HCT116 (cell line): ENCODE results near the gene ADGRV1. TPM values are rescaled to one million over a fixed set of nuclear protein-coding genes. Genes with fewer than 3 reads are reported as not detected.

Source experiments
- ATAC-seq: fragments of 200-7000 bp; cut with Tn5 transposase; 2 replicates; pipeline ENCODE4 v1.9.1; 2020; ENCODE audit warnings: mild to moderate bottlenecking, moderate library complexity
- BruUV-seq: library from RNA; stranded (reverse); fragments of 400-500 nt; replicated peaks from 2 replicates; lab custom pipeline; 2021; lab: Mats Ljungman, UMichigan
- CTCF ChIA-PET: fragments of 300-600 bp; sonication (Branson Sonifier 250); formaldehyde crosslinking; loops from one replicate; lab custom pipeline; 2021; ENCODE audit warnings: antibody characterized with exemption; lab: Charles Lee
- POLR2A ChIA-PET: fragments of 300-600, 350-600 bp; sonication (Branson Sonifier 250); formaldehyde crosslinking; loops from one replicate; lab custom pipeline; 2021; ENCODE audit warnings: antibody characterized with exemption; lab: Charles Lee
- RAD21 ChIA-PET, 2 experiments: fragments of 300-600 bp; sonication (Branson Sonifier 250); formaldehyde crosslinking; loops; one replicate each; lab custom pipeline; 2023; ENCODE audit warnings: low total read pairs in 2 of 2; ENCODE audit not compliant: uncharacterized antibody in 2 of 2, unreplicated experiment in 2 of 2, low non-redundant PET in 1 of 2; lab: Charles Lee
- DNase-seq: peaks from one replicate; pipeline ENCODE4 v3.0.0-alpha.2; 2010; ENCODE audit warnings: low read depth, low spot score
- H2AFZ ChIP-seq: fragments of 200-600 bp; shearing (Covaris generic), sonication (generic); 2 replicates; pipeline ENCODE4 v1.6.1; 2017; ENCODE audit warnings: low read depth, mixed run types, mixed read lengths, antibody characterized with exemption, low read length; ENCODE audit not compliant: poor library complexity, severe bottlenecking
- H3K27ac ChIP-seq: 2 replicates; pipeline ENCODE4 v1.5.1; 2012; ENCODE audit warnings: low read depth, low read length
- H3K27me3 ChIP-seq: fragments of 200-600 bp; sonication (generic); 2 replicates; pipeline ENCODE4 v1.6.1; 2016; ENCODE audit warnings: mixed run types, low read length, mixed read lengths; ENCODE audit not compliant: insufficient read depth
- H3K36me3 ChIP-seq, 2 experiments: fragments of 200-500 bp in 1 of 2; fragments of 200-600 bp in 1 of 2; sonication (Bioruptor generic) in 1 of 2; sonication (generic) in 1 of 2; 2 replicates each; pipeline versions ENCODE4 v1.5.1 to v1.6.1; 2014 to 2016; ENCODE audit warnings: low read length in 2 of 2, inconsistent platforms in 1 of 2, mixed read lengths in 1 of 2, mixed run types in 1 of 2; ENCODE audit not compliant: insufficient read depth in 2 of 2, control insufficient read depth in 1 of 2
- H3K4me1 ChIP-seq, 2 experiments: fragments of 200-600 bp in 1 of 2; sonication (generic) in 1 of 2; 2 replicates each; pipeline versions ENCODE4 v1.5.1 to v1.6.1; 2012 to 2017; ENCODE audit warnings: low read length in 2 of 2, inconsistent platforms in 1 of 2, mild to moderate bottlenecking in 1 of 2, mixed read lengths in 1 of 2, mixed run types in 1 of 2, moderate library complexity in 1 of 2; ENCODE audit not compliant: insufficient read depth in 2 of 2, control insufficient read depth in 1 of 2
- H3K4me2 ChIP-seq: fragments of 200-600 bp; sonication (generic); 2 replicates; pipeline ENCODE4 v1.6.1; 2017; ENCODE audit warnings: mixed run types, low read length, mixed read lengths
- H3K4me3 ChIP-seq, 2 experiments: fragments of 200-600 bp in 1 of 2; sonication (generic) in 1 of 2; replicated peaks in 1 of 2; 2 replicates each; pipeline ENCODE4 v1.5.1; 2011 to 2016; ENCODE audit warnings: low read length in 2 of 2, control low read depth in 1 of 2, low read depth in 1 of 2, mild to moderate bottlenecking in 1 of 2, mixed read lengths in 1 of 2, mixed run types in 1 of 2
- H3K79me2 ChIP-seq: fragments of 200-600 bp; sonication (generic); 2 replicates; pipeline ENCODE4 v1.6.1; 2017; ENCODE audit warnings: mild to moderate bottlenecking, mixed run types, low read length, moderate library complexity, mixed read lengths; ENCODE audit not compliant: insufficient read depth
- H3K9ac ChIP-seq: fragments of 200-600 bp; sonication (generic); 2 replicates; pipeline ENCODE4 v1.6.1; 2016; ENCODE audit warnings: low read length, mixed read lengths
- H3K9me2 ChIP-seq: fragments of 200-600 bp; sonication (generic), shearing (Covaris generic); 2 replicates; pipeline ENCODE4 v1.6.1; 2017; ENCODE audit warnings: mixed run types, mild to moderate bottlenecking, moderate library complexity; ENCODE audit not compliant: insufficient read depth
- H3K9me3 ChIP-seq, 2 experiments: fragments of 200-500 bp in 1 of 2; fragments of 200-600 bp in 1 of 2; sonication (Bioruptor generic) in 1 of 2; sonication (generic) in 1 of 2; 2 replicates each; pipeline ENCODE4 v1.6.1; 2014 to 2017; ENCODE audit warnings: low read length in 2 of 2, mixed read lengths in 2 of 2, inconsistent platforms in 1 of 2, low read depth in 1 of 2, mild to moderate bottlenecking in 1 of 2, mixed run types in 1 of 2, moderate library complexity in 1 of 2; ENCODE audit not compliant: control insufficient read depth in 1 of 2, insufficient read depth in 1 of 2
- H4K20me1 ChIP-seq: fragments of 200-600 bp; sonication (generic), shearing (Covaris generic); 2 replicates; pipeline ENCODE4 v1.6.1; 2017; ENCODE audit warnings: mixed run types, mild to moderate bottlenecking, moderate library complexity; ENCODE audit not compliant: insufficient read depth
- CBX3 ChIP-seq: IDR thresholded peaks from 2 replicates; pipeline ENCODE4 v1.6.1; 2012; ENCODE audit warnings: low read depth
- CEBPB ChIP-seq: IDR thresholded peaks from 2 replicates; pipeline ENCODE4 v1.6.1; 2012; ENCODE audit warnings: low read depth
- CTCF ChIP-seq, 3 experiments: fragments of 200-600 bp in 1 of 3; sonication (generic) in 1 of 3; IDR thresholded peaks in 2 of 3; conservative IDR thresholded peaks in 1 of 3; 2 replicates each; pipeline ENCODE4 v1.5.1; 2012 to 2017; ENCODE audit warnings: low read depth in 2 of 3, low read length in 2 of 3, antibody characterized with exemption in 1 of 3, borderline replicate concordance in 1 of 3, control low read depth in 1 of 3, mild to moderate bottlenecking in 1 of 3, mixed read lengths in 1 of 3, mixed run types in 1 of 3, moderate library complexity in 1 of 3; ENCODE audit not compliant: insufficient read depth in 1 of 3
- EGR1 ChIP-seq: IDR thresholded peaks from 2 replicates; pipeline ENCODE4 v1.6.1; 2012; ENCODE audit warnings: low read depth
- EZH2phosphoT487 ChIP-seq: fragments of 200-600 bp; IDR thresholded peaks from 2 replicates; pipeline ENCODE4 v1.6.1; 2018; ENCODE audit warnings: antibody characterized with exemption, borderline replicate concordance
- JUND ChIP-seq: IDR thresholded peaks from 2 replicates; pipeline ENCODE4 v1.6.1; 2012
- POLR2A ChIP-seq: IDR thresholded peaks from 2 replicates; pipeline ENCODE4 v1.7.0; 2011; ENCODE audit warnings: borderline replicate concordance; ENCODE audit not compliant: insufficient read depth, insufficient read length; ENCODE audit errors: extremely low read depth
- POLR2AphosphoS5 ChIP-seq: IDR thresholded peaks from 2 replicates; pipeline ENCODE4 v1.6.1; 2011; ENCODE audit warnings: mild to moderate bottlenecking, low read depth, low read length, moderate library complexity
- SP1 ChIP-seq: IDR thresholded peaks from 2 replicates; pipeline ENCODE4 v1.6.1; 2012; ENCODE audit warnings: low read depth
- SRF ChIP-seq: IDR thresholded peaks from 2 replicates; pipeline ENCODE4 v1.6.1; 2012; ENCODE audit warnings: low read depth
- TCF7L2 ChIP-seq: IDR thresholded peaks from 2 replicates; pipeline ENCODE4 v1.7.0; 2011; ENCODE audit warnings: borderline replicate concordance, inconsistent platforms; ENCODE audit not compliant: insufficient read depth, insufficient read length; ENCODE audit errors: extremely low read depth
- YY1 ChIP-seq: IDR thresholded peaks from 2 replicates; pipeline ENCODE4 v1.6.1; 2011; ENCODE audit warnings: low read length, low read depth, moderate library complexity, mild to moderate bottlenecking; ENCODE audit not compliant: insufficient replicate concordance; ENCODE audit errors: extremely low read depth
- ZFX ChIP-seq: fragments of 450-650 bp; IDR thresholded peaks from 2 replicates; pipeline ENCODE4 v1.6.1; 2017
- ZNF274 ChIP-seq: fragments of 200-500 bp; sonication (Bioruptor generic); IDR thresholded peaks from 2 replicates; pipeline ENCODE4 v1.6.1; 2014; ENCODE audit warnings: mild to moderate bottlenecking, low read depth, low read length, inconsistent platforms
- intact Hi-C: fragments of 100-400 bp; cut with micrococcal nuclease; formaldehyde crosslinking; loops from 2 replicates; pipeline ENCODE4 v1.10.0; 2022
- total RNA-seq: library from RNA; stranded (reverse); gene quantifications from one replicate; pipeline ENCODE4 v1.2.1, GENCODE V29; 2021; ENCODE audit not compliant: unreplicated experiment

ADGRV1 gene
- total RNA-seq, 1 experiment from 2014 or later, result 6.0 TPM

- Histone ChIP-seq H3K9me3 (no peaks in the 10 kb centered on the region), H3K27me3 (no peaks in the 10 kb centered on the region), H3K27ac (no peak overlapping the region), H3K4me3 (no peak overlapping the region), H3K9me2 (no peaks in the 10 kb centered on the region), H3K36me3 (no peaks in the 10 kb centered on the region), H3K4me1 (no peaks in the 10 kb centered on the region), H2AFZ (no peak overlapping the region), H4K20me1 (no peaks in the 10 kb centered on the region), H3K4me2 (no peak overlapping the region), H3K79me2 (no peaks in the 10 kb centered on the region), H3K9ac (no peak overlapping the region)
- BruUV-seq, result no TSS peak
- no peak for TF ChIP-seq YY1
- no peak for TF ChIP-seq CBX3
- TF ChIP-seq POLR2AphosphoS5, result no peak
- TF ChIP-seq EZH2phosphoT487, result no peak
- TF ChIP-seq TCF7L2, result no peak
- no peak for TF ChIP-seq ZNF274
- DNase-seq (no peak), ATAC-seq (no peak)
- RAD21 ChIA-PET, result no interaction called here
- CTCF ChIA-PET, result interaction anchor here (1.7 kb wide), 1 partner anchor 10 kb away, joined by 5 read pairs; no protein-coding TSS in a partner anchor
- intact Hi-C loops, result no loop called here
- POLR2A ChIA-PET, result no interaction called here
These were observed 312.9 kb downstream of the ADGRV1 start for GRCh38 chr5:90871391-90871991.

DNA sequence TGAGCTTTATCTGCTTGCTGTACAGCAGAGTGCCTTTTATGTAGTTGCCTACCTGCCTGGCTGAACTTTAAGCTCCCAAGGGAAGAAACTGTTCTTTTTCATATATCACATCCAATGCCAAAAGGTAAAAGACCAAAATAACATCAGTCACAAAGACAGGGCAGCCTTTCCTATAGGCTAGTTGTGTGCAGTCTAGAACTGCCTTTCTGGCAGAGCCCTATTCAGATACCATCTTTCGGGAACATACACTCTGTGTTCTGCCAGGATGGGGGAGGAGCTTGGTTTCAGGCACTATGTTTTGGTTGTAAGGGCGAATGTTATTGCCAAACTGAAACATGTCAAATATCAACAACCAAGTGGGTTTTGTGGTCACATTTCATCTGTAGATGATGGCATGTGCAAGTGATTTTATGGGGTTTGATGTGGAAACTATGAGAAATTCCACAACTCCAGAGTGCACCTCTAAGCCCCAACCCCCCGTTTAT lies 314.5 kb downstream of the ADGRV1 start:
- Histone ChIP-seq H3K4me2 (no peak overlapping the region), H3K9me3 (no peaks in the 10 kb centered on the region), H2AFZ (no peak overlapping the region), H3K79me2 (no peaks in the 10 kb centered on the region), H3K4me1 (no peaks in the 10 kb centered on the region), H3K27ac (no peak overlapping the region), H3K9me2 (no peaks in the 10 kb centered on the region), H3K36me3 (no peaks in the 10 kb centered on the region), H3K27me3 (no peaks in the 10 kb centered on the region), H3K4me3 (no peak overlapping the region), H4K20me1 (no peaks in the 10 kb centered on the region), H3K9ac (no peak overlapping the region)
- no peak for ATAC-seq
- intact Hi-C loops, result no loop called here
- POLR2A ChIA-PET, result interaction anchor here (1.2 kb wide), 1 partner anchor 510 kb away, joined by 3 read pairs; the partner anchor contains the start of gene ARRDC3
- CTCF ChIA-PET, result no interaction called here
- BruUV-seq, result no TSS peak
- RAD21 ChIA-PET, result no interaction called here
- DNase-seq, result no peak
- TF ChIP-seq CEBPB (no peak), POLR2A (no peak), CTCF (IDR thresholded peaks at IDR 0.05 in 2 of 3, conservative IDR thresholded peaks at IDR 0.05 in 1 of 3; ENCODE audit: borderline replicate concordance in 1 of 3, insufficient read depth in 1 of 3, low read depth in 2 of 3, low read length in 2 of 3) (no peak), TCF7L2 (no peak), ZFX (no peak), CBX3 (no peak), SRF (no peak), POLR2AphosphoS5 (no peak), SP1 (no peak), EGR1 (no peak), EZH2phosphoT487 (no peak), ZNF274 (no peak), JUND (no peak)
